ENCODE results near the gene ZNF423.

ZNF423 gene

GRCh38 chr16:49869731-49870130 is 13.8 kb upstream of the ZNF423 start:
- no peak for DNase-seq

- no peak for DNase-seq
Measured at GRCh38 chr16:49867796-49868668, 12.1 kb upstream of the ZNF423 start.

DNA sequence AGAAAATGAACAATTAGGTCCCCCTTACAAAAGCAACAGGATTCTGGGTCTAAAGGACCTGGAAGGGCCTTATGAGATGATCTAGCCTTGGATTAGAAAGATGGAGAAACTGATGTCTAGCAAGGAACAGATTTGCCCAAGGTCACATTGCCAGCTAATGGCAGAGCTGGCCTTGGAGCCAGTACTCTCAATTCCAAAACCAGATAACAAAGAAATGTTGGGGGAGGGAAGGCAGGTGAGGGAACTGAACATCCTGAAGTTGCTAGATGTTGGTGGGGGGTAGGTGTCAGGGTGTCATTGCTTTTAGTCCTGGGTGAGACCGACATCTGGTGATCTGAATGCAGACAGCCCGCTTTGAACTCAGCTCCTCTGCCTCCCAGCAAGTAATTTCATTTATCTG is 11.3 kb upstream of the ZNF423 start:
- DNase-seq = no peak

- no peak for DNase-seq
Measured at GRCh38 chr16:49866595-49867071, 10.7 kb upstream of the ZNF423 start.

DNA sequence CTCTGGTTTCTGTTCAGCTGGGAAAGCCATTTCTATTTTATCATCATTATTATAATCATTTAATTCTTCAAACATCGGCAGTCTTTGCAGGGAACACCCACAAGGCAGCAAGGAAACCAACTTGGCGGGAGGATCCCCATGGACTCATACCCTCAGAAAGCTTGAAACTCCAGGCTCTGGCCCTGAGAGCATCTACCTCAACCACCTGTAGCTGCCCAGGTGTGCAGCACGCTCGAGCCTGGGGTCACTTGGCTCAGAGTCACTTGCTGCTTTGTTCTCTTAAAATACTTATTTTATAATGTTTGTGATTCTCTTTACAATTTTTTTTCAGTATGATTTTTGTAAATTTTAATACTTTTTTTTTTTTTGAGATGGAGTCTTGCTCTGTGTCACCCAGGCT is 6.8 kb upstream of the ZNF423 start:
- no peak for DNase-seq

DNA sequence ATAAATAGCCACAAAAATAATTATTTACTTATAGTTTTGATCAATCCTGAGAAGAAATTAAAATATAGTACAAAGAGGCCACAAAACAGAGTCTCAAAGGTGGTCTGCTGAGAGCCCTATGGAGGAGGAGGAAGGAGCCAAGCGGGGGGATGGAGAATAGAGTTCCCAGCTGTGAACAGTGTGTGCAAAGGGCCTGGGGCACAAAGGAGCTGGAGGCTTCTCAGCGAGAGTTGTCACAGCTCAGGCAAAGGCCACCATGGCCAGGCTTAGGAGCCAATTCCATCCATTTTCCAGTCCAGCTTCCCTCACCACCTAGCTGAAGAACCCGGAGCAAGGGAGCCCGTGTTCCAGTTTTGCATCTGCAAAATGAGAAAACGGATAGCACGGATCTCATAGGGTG is 5.4 kb upstream of the ZNF423 start:
- DNase-seq = no peak

DNA sequence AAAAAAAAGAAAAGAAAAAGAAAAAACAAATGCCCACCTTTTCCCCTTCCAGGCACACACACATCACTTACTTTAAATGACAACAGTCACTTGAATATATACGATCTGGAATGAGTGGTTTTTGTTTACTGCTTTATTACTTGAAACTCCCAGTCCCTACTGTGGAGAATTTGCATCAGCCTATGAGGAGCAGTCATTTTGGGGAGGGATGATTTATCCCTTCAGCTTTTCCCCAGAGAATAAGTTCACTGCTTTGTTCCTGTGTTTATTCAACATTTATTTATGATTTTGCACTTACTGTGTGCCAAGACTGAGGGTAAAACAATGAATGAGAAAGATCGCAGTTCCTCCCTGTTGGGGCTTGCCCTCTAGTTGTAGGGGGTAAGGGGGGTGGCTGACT is 4.7 kb upstream of the ZNF423 start:
- no peak for DNase-seq

- no peak for DNase-seq
Measured at GRCh38 chr16:49859125-49859811, 3.4 kb upstream of the ZNF423 start.

GRCh38 chr16:49858200-49859124 is 2.5 kb upstream of the ZNF423 start:
- no peak for DNase-seq

DNA sequence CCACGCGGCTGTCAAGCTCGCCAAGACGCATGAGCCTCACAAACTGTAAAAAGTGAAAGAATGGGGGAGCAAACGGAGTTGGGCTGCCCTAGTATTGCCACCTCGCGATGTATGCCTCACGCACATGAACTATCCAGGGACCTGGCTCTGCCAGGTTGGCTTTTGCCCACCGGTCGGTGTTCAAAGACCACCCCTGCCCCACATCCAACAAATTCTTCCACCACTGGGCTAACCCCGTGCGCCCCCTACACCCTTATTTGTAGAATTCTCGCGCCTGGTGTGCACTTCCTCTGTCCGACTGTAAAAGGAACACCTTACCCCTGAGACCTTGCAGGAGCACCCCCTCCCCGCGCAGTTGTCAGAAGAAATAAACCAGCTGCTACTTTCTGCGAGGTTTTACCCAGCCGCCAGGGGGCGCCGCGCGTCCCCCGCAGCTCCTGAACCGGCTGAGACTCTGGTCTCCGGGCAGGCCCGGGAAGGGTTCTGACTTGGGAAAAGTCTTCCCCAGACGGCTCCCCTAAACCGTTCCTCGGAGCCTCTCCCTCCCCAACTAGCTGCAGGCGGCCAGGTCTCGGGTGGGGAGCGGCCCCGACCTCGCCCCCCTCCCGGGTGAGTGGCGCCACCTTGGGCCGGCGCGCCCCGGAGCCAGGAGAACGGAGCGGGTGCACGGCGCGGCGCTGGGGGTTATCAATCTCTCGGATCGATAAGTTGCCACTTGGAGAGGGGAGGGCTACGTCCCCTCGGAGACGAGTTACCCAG is 1.7 kb upstream of the ZNF423 start:
- DNase-seq = no peak

DNA sequence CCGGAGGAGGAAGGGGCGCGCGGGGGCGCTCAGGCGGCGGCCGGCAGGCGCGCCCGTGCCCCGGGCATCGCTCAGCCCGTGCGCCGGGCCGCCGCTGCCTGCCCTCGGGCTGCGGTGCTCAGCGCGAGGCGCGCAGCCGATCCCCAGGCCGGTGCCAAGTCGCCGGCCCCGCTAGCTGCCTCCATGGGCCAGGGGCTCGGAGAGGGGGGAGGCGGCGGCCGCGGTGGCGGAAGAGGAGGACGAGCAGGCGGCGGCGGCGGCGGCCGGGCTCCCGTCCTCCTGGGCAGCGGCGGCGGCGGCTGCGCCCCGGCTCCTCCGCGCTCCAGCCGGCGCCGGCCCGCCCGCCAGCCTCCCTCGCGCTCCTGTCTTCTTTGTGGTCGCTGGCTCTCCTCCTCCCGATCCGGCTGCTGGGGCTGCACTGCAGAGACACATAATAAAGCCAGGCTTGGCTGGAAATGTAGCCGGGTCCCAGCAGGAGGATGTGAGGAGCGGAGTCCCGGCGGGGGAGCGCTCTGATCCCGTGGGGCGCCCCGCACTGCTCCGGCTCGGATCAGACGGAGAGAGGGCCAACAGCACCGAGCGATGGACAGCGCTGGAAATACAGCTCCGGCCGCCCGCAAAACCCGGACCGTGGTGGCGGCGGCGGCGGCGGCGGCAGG is 889 bp upstream of the ZNF423 start:
- no peak for DNase-seq

DNA sequence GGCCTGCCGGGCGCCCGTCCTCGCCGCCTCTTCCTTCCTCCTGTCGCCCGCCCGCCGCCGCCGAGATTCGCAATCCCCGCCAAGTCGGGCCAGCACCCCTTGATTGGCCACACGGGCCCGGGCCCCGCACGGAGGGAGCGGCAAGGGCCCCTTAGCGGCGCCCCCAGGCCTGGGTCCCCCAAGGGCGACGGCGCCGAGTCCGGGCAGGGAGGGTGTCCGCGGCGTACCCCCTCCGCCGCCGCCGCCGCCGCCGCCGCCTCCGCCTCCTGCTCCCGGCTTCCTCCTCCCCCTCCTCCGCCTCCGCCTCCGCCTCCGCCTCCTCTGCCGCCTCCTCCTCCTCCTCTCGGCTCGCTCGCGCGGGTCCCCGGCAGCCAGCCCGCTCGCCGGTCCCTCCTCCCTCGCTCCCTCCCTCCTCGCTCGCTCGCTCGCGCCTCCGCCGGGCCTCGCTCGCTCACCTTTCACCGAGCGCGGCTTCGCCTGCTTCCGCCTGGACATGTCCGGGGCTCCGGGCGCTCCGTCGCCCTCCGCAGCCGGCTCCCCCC is 561 bp downstream of the ZNF423 start:
- no peak for DNase-seq

- no peak for DNase-seq
Measured at GRCh38 chr16:49854796-49855203, 1.1 kb downstream of the ZNF423 start.

DNA sequence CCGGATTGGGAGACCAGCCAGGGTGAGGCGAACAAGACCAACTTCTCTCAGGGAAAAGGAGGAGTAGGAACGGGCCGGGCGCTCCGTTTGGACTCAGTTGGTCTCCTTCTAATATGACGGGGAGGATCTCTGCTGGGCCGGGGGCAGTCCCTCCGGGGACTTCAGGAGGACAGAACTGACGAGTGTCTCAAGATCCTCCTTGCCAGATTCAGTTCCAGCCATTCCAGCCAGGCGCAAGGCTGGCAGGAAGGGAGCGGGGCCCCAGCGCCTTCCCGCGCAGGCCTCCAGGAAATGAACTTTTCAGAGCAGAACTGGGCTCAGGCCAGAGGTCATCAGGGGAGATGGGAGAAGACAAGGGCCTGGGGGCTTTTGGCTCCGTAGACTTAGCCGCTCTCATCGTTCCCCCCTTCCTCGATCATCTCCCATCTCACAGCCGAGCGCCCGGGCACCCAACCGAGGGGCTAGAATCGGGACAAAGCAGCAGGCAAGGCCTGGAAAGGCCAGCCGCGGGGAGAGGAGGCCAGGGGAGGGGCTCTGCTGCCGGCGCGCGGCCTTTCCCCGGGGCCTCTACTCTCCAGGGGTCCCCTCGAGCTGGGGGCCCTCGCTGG is 1.6 kb downstream of the ZNF423 start:
- no peak for DNase-seq

- no peak for DNase-seq
Measured at GRCh38 chr16:49852279-49852678, 3.6 kb downstream of the ZNF423 start.

GRCh38 chr16:49851468-49851787 is 4.5 kb downstream of the ZNF423 start:
- DNase-seq = no peak

- DNase-seq = no peak
Measured at GRCh38 chr16:49850558-49851467, 5.1 kb downstream of the ZNF423 start.

GRCh38 chr16:49849754-49850108 is 6.2 kb downstream of the ZNF423 start:
- DNase-seq = no peak

- no peak for DNase-seq
Measured at GRCh38 chr16:49849037-49849753, 6.7 kb downstream of the ZNF423 start.

GRCh38 chr16:49848530-49848929 is 7.4 kb downstream of the ZNF423 start:
- no peak for DNase-seq
